H1 (cell line): ENCODE measurements around the gene KLHL28. TPM values are rescaled to one million over a fixed set of nuclear protein-coding genes. Genes with fewer than 3 reads are reported as not detected.

Source experiments
- CTCF ChIA-PET: fragments of 300-600 bp; sonication (Branson Sonifier 250); formaldehyde crosslinking; loops from one replicate; lab custom pipeline; 2021; ENCODE audit not compliant: partially characterized antibody; lab: Charles Lee
- POLR2A ChIA-PET: fragments of 300-600 bp; sonication (Branson Sonifier 250); formaldehyde crosslinking; loops from one replicate; lab custom pipeline; 2021; ENCODE audit warnings: inconsistent platforms; ENCODE audit not compliant: partially characterized antibody; lab: Charles Lee
- DNase-seq, 2 experiments: peaks; one replicate each; pipeline versions ENCODE4 v3.0.0 to v3.0.0-alpha.2; 2010 to 2022; ENCODE audit warnings: low spot score in 2 of 2, low read depth in 1 of 2, mixed read lengths in 1 of 2
- FAIRE-seq: peaks from 2 replicates; lab custom pipeline; 2011; peaks lifted over from hg19 to GRCh38; lab: Jason Lieb, UNC
- H2AFZ ChIP-seq: 2 replicates; pipeline ENCODE4 v1.8.1; 2012; ENCODE audit warnings: low read length, inconsistent platforms
- H2AK5ac ChIP-seq: 2 replicates; pipeline ENCODE4 v1.6.1; 2013; ENCODE audit warnings: low read depth, low read length
- H2BK120ac ChIP-seq: replicated peaks from 2 replicates; pipeline ENCODE3; 2013; ENCODE audit warnings: low read depth, low read length, inconsistent platforms
- H2BK12ac ChIP-seq: 2 replicates; pipeline ENCODE4 v1.6.1; 2013; ENCODE audit warnings: low read depth, low read length
- H2BK15ac ChIP-seq: 2 replicates; pipeline ENCODE4 v1.6.1; 2013; ENCODE audit warnings: low read length
- H2BK20ac ChIP-seq: 2 replicates; pipeline ENCODE4 v1.6.1; 2013; ENCODE audit warnings: low read length
- H2BK5ac ChIP-seq: 2 replicates; pipeline ENCODE4 v1.6.1; 2013; ENCODE audit warnings: low read depth, low read length
- H3K14ac ChIP-seq: 2 replicates; pipeline ENCODE4 v1.6.1; 2013; ENCODE audit warnings: inconsistent platforms; ENCODE audit not compliant: insufficient read length
- H3K18ac ChIP-seq: 2 replicates; pipeline ENCODE4 v1.6.1; 2013; ENCODE audit warnings: low read length; ENCODE audit errors: extremely low read depth
- H3K23ac ChIP-seq: 2 replicates; pipeline ENCODE4 v1.6.1; 2013; ENCODE audit warnings: inconsistent platforms; ENCODE audit not compliant: insufficient read length
- H3K23me2 ChIP-seq: 2 replicates; pipeline ENCODE4 v1.6.1; 2013; ENCODE audit warnings: low read depth, low read length
- H3K27ac ChIP-seq: 2 replicates; pipeline ENCODE4 v1.6.1; 2011; ENCODE audit warnings: low read depth, low read length, inconsistent platforms
- H3K27me3 ChIP-seq, 4 experiments: replicated peaks in 1 of 4; 1 replicate in 1 of 4; 2 replicates in 3 of 4; pipeline versions ENCODE4 v1.6.1 to v1.8.1; 2011 to 2013; ENCODE audit warnings: low read length in 3 of 4, mild to moderate bottlenecking in 3 of 4, inconsistent platforms in 2 of 4, mixed read lengths in 2 of 4, moderate library complexity in 1 of 4; ENCODE audit not compliant: control insufficient read depth in 3 of 4, insufficient read depth in 3 of 4; ENCODE audit errors: extremely low read depth in 1 of 4
- H3K36me3 ChIP-seq, 4 experiments: 2 replicates each; pipeline versions ENCODE4 v1.6.1 to v1.8.1; 2011 to 2013; ENCODE audit warnings: mild to moderate bottlenecking in 4 of 4, low read length in 3 of 4, moderate library complexity in 2 of 4, control low read depth in 1 of 4, inconsistent platforms in 1 of 4; ENCODE audit not compliant: insufficient read depth in 4 of 4, control insufficient read depth in 2 of 4
- H3K4ac ChIP-seq: replicated peaks from 2 replicates; pipeline ENCODE3; 2013; ENCODE audit warnings: low read length, low read depth, mixed read lengths, inconsistent platforms; ENCODE audit not compliant: insufficient read length
- H3K4me1 ChIP-seq, 4 experiments: replicated peaks in 1 of 4; 1 replicate in 1 of 4; 2 replicates in 3 of 4; pipeline versions ENCODE4 v1.6.1 to v1.8.1; 2011 to 2013; ENCODE audit warnings: low read length in 3 of 4, inconsistent platforms in 2 of 4, mixed read lengths in 1 of 4; ENCODE audit not compliant: insufficient read depth in 4 of 4, control insufficient read depth in 3 of 4
- H3K4me2 ChIP-seq, 2 experiments: 2 replicates each; pipeline versions ENCODE4 v1.6.1 to v1.8.1; 2011 to 2013; ENCODE audit warnings: low read depth in 2 of 2, low read length in 2 of 2, control low read depth in 1 of 2, inconsistent platforms in 1 of 2, mild to moderate bottlenecking in 1 of 2; ENCODE audit not compliant: insufficient read depth in 1 of 2
- H3K4me3 ChIP-seq, 4 experiments: fragments of 200-600, 300-600 bp in 1 of 4; sonication (generic), shearing (Covaris generic), sonication (Bioruptor Twin) in 1 of 4; 2 replicates each; pipeline versions ENCODE4 v1.5.1 to v1.8.1; 2011 to 2016; ENCODE audit warnings: low read length in 4 of 4, low read depth in 3 of 4, control low read depth in 2 of 4, inconsistent platforms in 2 of 4, mild to moderate bottlenecking in 2 of 4, mixed read lengths in 1 of 4, moderate library complexity in 1 of 4; ENCODE audit not compliant: insufficient read depth in 2 of 4; ENCODE audit errors: extremely low read depth in 1 of 4
- H3K56ac ChIP-seq: replicated peaks from 2 replicates; pipeline ENCODE3; 2013; ENCODE audit warnings: low read depth, mild to moderate bottlenecking, mixed read lengths, low read length, inconsistent platforms; ENCODE audit not compliant: insufficient read length
- H3K79me1 ChIP-seq: 2 replicates; pipeline ENCODE4 v1.6.1; 2013; ENCODE audit warnings: low read depth, low read length, control low read depth
- H3K79me2 ChIP-seq, 2 experiments: 2 replicates each; pipeline versions ENCODE4 v1.6.1 to v1.8.1; 2012 to 2013; ENCODE audit warnings: low read length in 2 of 2, mild to moderate bottlenecking in 2 of 2, inconsistent platforms in 1 of 2; ENCODE audit not compliant: insufficient read depth in 2 of 2, control insufficient read depth in 1 of 2
- H3K9ac ChIP-seq, 4 experiments: replicated peaks in 1 of 4; 1 replicate in 1 of 4; 2 replicates in 3 of 4; pipeline versions ENCODE4 v1.6.1 to v1.8.1; 2011 to 2013; ENCODE audit warnings: low read depth in 3 of 4, low read length in 3 of 4, control low read depth in 2 of 4, mild to moderate bottlenecking in 2 of 4, moderate library complexity in 2 of 4, inconsistent platforms in 1 of 4; ENCODE audit errors: extremely low read depth in 1 of 4
- H3K9me3 ChIP-seq, 2 experiments: 2 replicates each; pipeline versions ENCODE4 v1.6.1 to v1.8.1; 2012 to 2013; ENCODE audit warnings: mild to moderate bottlenecking in 2 of 2, moderate library complexity in 2 of 2, control low read depth in 1 of 2, inconsistent platforms in 1 of 2, low read depth in 1 of 2, low read length in 1 of 2, mixed read lengths in 1 of 2; ENCODE audit not compliant: insufficient read depth in 2 of 2
- H4K20me1 ChIP-seq, 2 experiments: replicated peaks in 1 of 2; 2 replicates each; pipeline versions ENCODE3 to v1.8.1; 2011 to 2013; ENCODE audit warnings: inconsistent platforms in 2 of 2, low read length in 2 of 2, mild to moderate bottlenecking in 1 of 2; ENCODE audit not compliant: insufficient read depth in 2 of 2, control insufficient read depth in 1 of 2
- H4K5ac ChIP-seq: 2 replicates; pipeline ENCODE4 v1.6.1; 2013; ENCODE audit warnings: low read length, low read depth, mixed read lengths, inconsistent platforms; ENCODE audit not compliant: insufficient read length
- H4K8ac ChIP-seq: 2 replicates; pipeline ENCODE4 v1.8.0; 2013; ENCODE audit warnings: mild to moderate bottlenecking, moderate library complexity, low read length, inconsistent platforms; ENCODE audit not compliant: insufficient read depth; ENCODE audit errors: extremely low read depth
- H4K91ac ChIP-seq: replicated peaks from 2 replicates; pipeline ENCODE3; 2013; ENCODE audit warnings: low read length, mixed read lengths, inconsistent platforms; ENCODE audit not compliant: insufficient read length
- BACH1 ChIP-seq: IDR thresholded peaks from 2 replicates; pipeline ENCODE4 v1.6.1; 2012; ENCODE audit warnings: low read length, improper control_type of control experiment
- EP300 ChIP-seq, 2 experiments: IDR thresholded peaks; 1 replicate in 1 of 2; 2 replicates in 1 of 2; pipeline ENCODE4 v1.6.1; 2011 to 2012; ENCODE audit warnings: low read depth in 2 of 2, low read length in 2 of 2, mild to moderate bottlenecking in 2 of 2, borderline replicate concordance in 1 of 2, inconsistent platforms in 1 of 2, moderate library complexity in 1 of 2
- RAD21 ChIP-seq, 2 experiments: IDR thresholded peaks in 1 of 2; conservative IDR thresholded peaks in 1 of 2; 2 replicates each; pipeline ENCODE4 v1.6.1; 2011; ENCODE audit warnings: low read depth in 2 of 2, low read length in 2 of 2, improper control_type of control experiment in 1 of 2, inconsistent platforms in 1 of 2, mild to moderate bottlenecking in 1 of 2, moderate library complexity in 1 of 2
- SIX5 ChIP-seq: IDR thresholded peaks from 2 replicates; pipeline ENCODE4 v1.6.1; 2011; ENCODE audit warnings: mild to moderate bottlenecking, low read depth, low read length
- SP4 ChIP-seq: IDR thresholded peaks from 2 replicates; pipeline ENCODE4 v1.6.1; 2012; ENCODE audit warnings: low read length, inconsistent platforms
- WGBS, 2 experiments: shearing (Covaris generic) in 1 of 2; methylation state at CpG; one replicate each; pipeline versions ENCODE4 v1.1.6 to v1.1.7; 2013 to 2015; ENCODE audit warnings: low lambda C conversion rate in 2 of 2, mixed read lengths in 2 of 2, inconsistent platforms in 1 of 2, low coverage in 1 of 2, missing lambda C conversion rate in 1 of 2; ENCODE audit not compliant: insufficient replicate concordance in 2 of 2, insufficient coverage in 1 of 2, insufficient read length in 1 of 2; ENCODE audit errors: extremely low coverage in 1 of 2, missing lambda C conversion rate in 1 of 2; 5-methylcytosine and 5-hydroxymethylcytosine counted together
- polyA plus RNA-seq, 7 experiments: library from polyadenylated mRNA; depleted of rRNA in 3 of 7; stranded (reverse) in 5 of 7; unstranded in 2 of 7; fragments of >200 nt in 5 of 7; fragments of 200-250 nt in 2 of 7; gene quantifications; 1 replicate in 5 of 7; 2 replicates in 1 of 7; 4 replicates in 1 of 7; pipeline versions ENCODE4 v1.2.1 to v1.2.3, GENCODE V29; 2011 to 2013; ENCODE audit warnings: missing spikeins in 2 of 7, mixed read lengths in 2 of 7
- total RNA-seq: library from RNA; stranded (reverse); fragmentation: NEBNext Ultra II Directional; extraction: Animal tissue kit (Norgen Biotek cat#: 25700); gene quantifications from 2 replicates; pipeline ENCODE4 v1.2.1, GENCODE V29; 2021

The KLHL28 gene
- total and polyA plus RNA-seq, 2 of the 8 experiments (the other 6 are each of a cell fraction or from before 2014, with no cell fraction given): 3.3 to 10.5 TPM

DNA sequence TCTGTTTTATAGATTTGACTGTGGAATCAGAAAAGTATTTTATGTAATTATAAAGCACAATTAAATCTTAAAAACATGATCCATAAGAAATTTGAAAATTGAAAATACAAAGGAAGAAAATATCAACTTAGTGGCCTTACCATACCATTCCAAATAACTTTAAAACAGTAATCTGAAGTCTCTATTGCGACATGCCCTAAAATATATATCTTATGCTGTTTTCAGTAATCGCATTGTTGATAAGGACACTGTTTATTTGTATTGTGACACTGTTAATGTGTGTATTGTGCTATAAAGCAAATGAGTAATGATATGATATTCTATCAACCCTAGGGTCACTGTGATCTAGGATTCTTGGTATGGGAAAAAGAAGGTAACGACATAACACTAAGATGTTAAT, 7.0 kb downstream of the KLHL28 start:
- DNase-seq (no peak), FAIRE-seq (no peak)
- Histone ChIP-seq H2BK12ac (no peak overlapping the region), H3K23ac (no peak overlapping the region), H2BK20ac (no peak overlapping the region), H3K56ac (no peak overlapping the region), H3K27me3 (peaks cover 0 to 1% (median 0%) of the 10 kb centered on the region in 4 experiments; a peak in 1 of 7 replicates), H4K5ac (no peak overlapping the region), H3K27ac (no peak overlapping the region), H4K20me1 (peaks cover 0 to 5% of the 10 kb centered on the region in 2 experiments), H2AK5ac (no peak overlapping the region), H3K79me1 (no peaks in the 10 kb centered on the region; the same call in 1 of the 2 replicates), H4K91ac (no peak overlapping the region), H4K8ac (no peak overlapping the region), H3K4me3 (no peak overlapping the region), H3K79me2 (peaks cover 0 to 61% of the 10 kb centered on the region in 2 experiments; a peak in 3 of 4 replicates), H2BK120ac (no peak overlapping the region), H3K4ac (no peak overlapping the region), H2BK15ac (no peak overlapping the region), H3K18ac (no peak overlapping the region), H3K9ac (no peak overlapping the region), H3K9me3 (no peaks in the 10 kb centered on the region), H3K14ac (no peak overlapping the region), H2AFZ (no peak overlapping the region), H3K4me1 (0 out of 7 replicates have a peak, but pooled peaks cover 0 to 2% (median 0%) of the 10 kb centered on the region in 4 experiments), H2BK5ac (no peak overlapping the region), H3K4me2 (no peak overlapping the region), H3K36me3 (no peaks in the 10 kb centered on the region), H3K23me2 (no peaks in the 10 kb centered on the region)
- CTCF ChIA-PET: interaction anchor here (1.2 kb wide), 1 partner anchor 162 kb away, joined by 3 read pairs; no protein-coding TSS in a partner anchor
- POLR2A ChIA-PET: no interaction called here
- WGBS, 2 experiments: 88% methylated on average over 3 of the region's 3 CpGs; no CpG with 5 or more reads in 1 of the 2 experiments
- TF ChIP-seq EP300 (IDR thresholded peaks at IDR 0.05; ENCODE audit: borderline replicate concordance in 1 of 2, low read depth in 2 of 2, low read length in 2 of 2) (no peak), SIX5 (no peak), SP4 (no peak), RAD21 (IDR thresholded peaks at IDR 0.05 in 1 of 2, conservative IDR thresholded peaks at IDR 0.05 in 1 of 2; ENCODE audit: low read depth in 2 of 2, low read length in 2 of 2) (no peak), BACH1 (no peak)
